CD8-positive, alpha-beta memory T cell (primary cell): ENCODE data around the gene RANBP2. TPM values are rescaled to one million over a fixed set of nuclear protein-coding genes. Genes with fewer than 3 reads are reported as not detected.
"Not testable (repeated sequence)": the region's sequence is repeated elsewhere in the genome, so short reads cannot be mapped to it uniquely, and the experiment has no call there.

ENCODE experiments used
- CTCF ChIA-PET: fragments of 350-600 bp; sonication (Branson Sonifier 250); formaldehyde crosslinking; loops from one replicate; lab custom pipeline; 2021; ENCODE audit warnings: antibody characterized with exemption; lab: Charles Lee
- POLR2A ChIA-PET: fragments of 350-600 bp; sonication (Branson Sonifier 250); formaldehyde crosslinking; loops from one replicate; lab custom pipeline; 2021; ENCODE audit warnings: antibody characterized with exemption; lab: Charles Lee
- DNase-seq, 5 donors: peaks; one replicate each; pipeline versions ENCODE4 v3.0.0 to v3.0.0-alpha.2; 2020 to 2022; ENCODE audit warnings: mixed read lengths in 1 of 5
- H3K27ac ChIP-seq: one replicate; pipeline ENCODE4 v1.7.0; 2013; ENCODE audit warnings: low read depth, mild to moderate bottlenecking, low read length, moderate library complexity
- H3K27me3 ChIP-seq: 2 replicates; pipeline ENCODE4 v1.7.0; 2013; ENCODE audit warnings: low read length, mild to moderate bottlenecking; ENCODE audit not compliant: insufficient read depth, poor library complexity, severe bottlenecking
- H3K36me3 ChIP-seq: 2 replicates; pipeline ENCODE4 v1.7.0; 2013; ENCODE audit warnings: mild to moderate bottlenecking, low read length, moderate library complexity; ENCODE audit not compliant: insufficient read depth
- H3K4me1 ChIP-seq: 2 replicates; pipeline ENCODE4 v1.7.0; 2013; ENCODE audit warnings: mild to moderate bottlenecking, low read length, moderate library complexity; ENCODE audit not compliant: insufficient read depth
- H3K4me3 ChIP-seq: 2 replicates; pipeline ENCODE4 v1.7.0; 2013; ENCODE audit warnings: mild to moderate bottlenecking, low read length
- H3K9me3 ChIP-seq: 2 replicates; pipeline ENCODE4 v1.7.0; 2013; ENCODE audit warnings: mild to moderate bottlenecking, low read length
- H3K27ac Mint-ChIP-seq, 8 donors: one replicate each; pipeline ENCODE4 v1.8.0; 2020 to 2021; ENCODE audit warnings: mixed read lengths in 8 of 8, mild to moderate bottlenecking in 6 of 8, inconsistent platforms in 3 of 8, moderate library complexity in 3 of 8
- H3K27me3 Mint-ChIP-seq, 2 donors: one replicate each; pipeline ENCODE4 v1.8.0; 2020 to 2021; ENCODE audit warnings: mixed read lengths in 2 of 2, mild to moderate bottlenecking in 1 of 2, moderate library complexity in 1 of 2
- H3K36me3 Mint-ChIP-seq, 3 donors: one replicate each; pipeline ENCODE4 v1.8.0; 2020 to 2021; ENCODE audit warnings: mixed read lengths in 3 of 3, inconsistent platforms in 1 of 3, mild to moderate bottlenecking in 1 of 3
- H3K4me1 Mint-ChIP-seq, 3 donors: one replicate each; pipeline ENCODE4 v1.8.0; 2020 to 2021; ENCODE audit warnings: mixed read lengths in 3 of 3, inconsistent platforms in 1 of 3, mild to moderate bottlenecking in 1 of 3
- H3K4me3 Mint-ChIP-seq, 7 donors: one replicate each; pipeline ENCODE4 v1.8.0; 2020 to 2021; ENCODE audit warnings: mixed read lengths in 7 of 7, mild to moderate bottlenecking in 6 of 7, moderate library complexity in 4 of 7, inconsistent platforms in 2 of 7
- H3K9me3 Mint-ChIP-seq, 5 donors: one replicate each; pipeline ENCODE4 v1.8.0; 2020 to 2022; ENCODE audit warnings: mixed read lengths in 5 of 5, mild to moderate bottlenecking in 3 of 5, moderate library complexity in 2 of 5, inconsistent platforms in 1 of 5
- polyA plus RNA-seq: library from polyadenylated mRNA; unstranded; fragments of 300-500 nt; fragmentation: Illumina TruSeq; gene quantifications from one replicate; pipeline ENCODE4 v1.2.3, GENCODE V29; 2021
- total RNA-seq, 2 experiments: library from RNA; stranded (reverse); gene quantifications; one replicate each; pipeline ENCODE4 v1.2.3, GENCODE V29; 2021

The RANBP2 gene
- total and polyA plus RNA-seq, 3 experiments from 2014 or later = 12.7 to 83.4 (median 76.5) TPM

DNA sequence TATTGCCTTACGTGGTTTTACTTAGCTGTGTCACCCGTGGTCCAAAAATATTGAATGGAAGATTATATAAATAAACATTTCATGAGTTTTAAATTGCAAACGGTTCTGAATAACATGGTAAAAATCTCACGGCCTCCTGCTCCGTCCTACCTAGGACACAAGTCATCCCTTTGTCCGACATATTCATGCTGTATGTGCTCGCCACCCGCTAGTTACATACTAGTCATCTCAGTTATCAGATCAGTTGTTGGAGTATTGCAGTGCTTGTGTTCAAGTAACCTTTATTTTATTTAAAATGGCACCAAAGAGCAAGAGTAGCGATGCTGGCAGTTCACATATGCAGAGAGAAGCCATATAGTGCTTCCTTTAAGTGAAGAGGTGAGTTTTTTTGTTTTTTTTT, 6.8 kb downstream of the RANBP2 start:
- peak overlapping the region in 5 of 8 donors; percentile 4 to 81 (median 35) for H3K27ac Mint-ChIP-seq
- H3K27ac ChIP-seq, H3K27me3 ChIP-seq, H3K9me3 ChIP-seq, H3K4me1 ChIP-seq, H3K4me3 ChIP-seq, H3K36me3 ChIP-seq, H3K9me3 Mint-ChIP-seq, CTCF ChIA-PET, H3K27me3 Mint-ChIP-seq, POLR2A ChIA-PET, DNase-seq: not testable (repeated sequence)
- H3K36me3 Mint-ChIP-seq = peaks cover 0 to 23% (median 0%) of the 10 kb centered on the region in 3 donors
- H3K4me1 Mint-ChIP-seq = peaks cover 50 to 64% (median 51%) of the 10 kb centered on the region in 3 donors
- peak overlapping the region in 2 of 7 donors; percentile 1 to 20 for H3K4me3 Mint-ChIP-seq

DNA sequence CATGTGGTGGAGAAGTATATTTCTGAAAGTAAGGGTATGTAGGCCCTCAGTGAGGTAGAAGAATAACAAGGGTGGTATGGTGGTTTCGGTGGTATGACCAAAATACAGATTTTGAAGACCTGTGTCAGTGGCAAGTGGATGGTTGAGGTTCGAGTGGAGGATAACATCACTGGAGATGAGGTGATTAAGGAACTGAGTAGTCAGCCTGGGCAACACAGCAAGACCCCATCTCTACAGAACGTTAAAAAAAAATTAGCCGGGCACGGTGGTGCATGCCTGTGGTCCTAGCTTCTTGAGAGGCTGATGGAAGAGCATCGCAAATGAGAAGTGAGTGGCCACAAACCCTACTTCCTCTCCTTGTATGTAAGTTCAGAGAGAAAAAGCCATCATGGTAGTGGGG, 15.4 kb downstream of the RANBP2 start:
- H3K36me3 Mint-ChIP-seq = peaks cover 0 to 53% (median 13%) of the 10 kb centered on the region in 3 donors
- H3K4me3 ChIP-seq, H3K4me1 ChIP-seq, H3K36me3 ChIP-seq, CTCF ChIA-PET, H3K27me3 Mint-ChIP-seq, H3K9me3 ChIP-seq, H3K9me3 Mint-ChIP-seq, DNase-seq, H3K4me3 Mint-ChIP-seq, H3K27me3 ChIP-seq, POLR2A ChIA-PET, H3K4me1 Mint-ChIP-seq, H3K27ac ChIP-seq: not testable (repeated sequence)
- H3K27ac Mint-ChIP-seq = peak overlapping the region in 4 of 8 donors; percentile 14 to 86 (median 42)

DNA sequence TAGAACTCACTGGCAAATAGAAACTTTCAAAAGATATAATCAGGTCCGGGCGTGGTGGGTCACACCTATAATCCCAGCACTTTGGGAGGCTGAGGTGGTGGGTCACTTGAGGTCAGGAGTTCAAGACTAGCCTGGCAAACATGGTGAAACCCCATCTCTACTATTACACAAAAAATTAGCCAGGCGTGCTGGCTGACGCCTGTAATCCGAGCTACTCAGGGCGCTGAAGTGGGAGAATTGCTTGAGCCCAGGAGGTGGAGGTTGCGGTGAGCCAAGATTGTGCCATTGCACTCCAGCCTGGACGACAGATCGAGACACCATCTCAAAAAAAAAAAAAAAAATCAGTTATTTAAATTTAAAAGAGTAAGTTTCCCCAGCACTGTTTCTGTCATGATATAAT, 38.7 kb downstream of the RANBP2 start:
- H3K9me3 Mint-ChIP-seq, H3K27ac Mint-ChIP-seq, CTCF ChIA-PET, H3K27me3 Mint-ChIP-seq, POLR2A ChIA-PET, H3K36me3 ChIP-seq, H3K4me1 ChIP-seq, H3K4me3 ChIP-seq, H3K4me3 Mint-ChIP-seq, H3K27ac ChIP-seq, H3K9me3 ChIP-seq, H3K27me3 ChIP-seq, H3K4me1 Mint-ChIP-seq, DNase-seq: not testable (repeated sequence)
- peaks cover 2 to 63% (median 14%) of the 10 kb centered on the region in 3 donors for H3K36me3 Mint-ChIP-seq

DNA sequence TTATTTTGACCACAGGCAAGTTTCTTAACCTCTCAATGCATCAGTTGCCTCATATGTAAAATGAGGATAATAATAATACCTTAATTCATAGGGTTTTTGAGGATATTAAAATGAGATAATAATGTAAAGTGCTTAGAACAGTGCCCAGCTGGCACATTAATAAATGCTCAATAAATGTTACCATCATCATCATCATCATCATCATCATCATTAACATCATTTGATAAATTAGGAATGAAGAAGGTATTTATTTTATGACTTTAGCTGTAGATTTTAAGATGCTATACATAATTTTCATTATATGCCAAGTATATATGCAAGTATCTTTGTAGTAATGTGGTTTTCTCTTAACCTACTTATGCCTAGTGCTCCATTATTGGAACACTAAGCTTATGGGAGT, 43.3 kb downstream of the RANBP2 start:
- H3K27ac Mint-ChIP-seq, H3K27me3 Mint-ChIP-seq, H3K9me3 ChIP-seq, CTCF ChIA-PET, H3K9me3 Mint-ChIP-seq, H3K4me3 ChIP-seq, H3K27me3 ChIP-seq, POLR2A ChIA-PET, H3K4me3 Mint-ChIP-seq, DNase-seq, H3K27ac ChIP-seq, H3K4me1 ChIP-seq: not testable (repeated sequence)
- peaks cover 5 to 11% (median 5%) of the 10 kb centered on the region in 3 donors for H3K4me1 Mint-ChIP-seq
- peaks cover 21 to 61% (median 21%) of the 10 kb centered on the region in 3 donors for H3K36me3 Mint-ChIP-seq
- peaks cover 21% of the 10 kb centered on the region for H3K36me3 ChIP-seq

DNA sequence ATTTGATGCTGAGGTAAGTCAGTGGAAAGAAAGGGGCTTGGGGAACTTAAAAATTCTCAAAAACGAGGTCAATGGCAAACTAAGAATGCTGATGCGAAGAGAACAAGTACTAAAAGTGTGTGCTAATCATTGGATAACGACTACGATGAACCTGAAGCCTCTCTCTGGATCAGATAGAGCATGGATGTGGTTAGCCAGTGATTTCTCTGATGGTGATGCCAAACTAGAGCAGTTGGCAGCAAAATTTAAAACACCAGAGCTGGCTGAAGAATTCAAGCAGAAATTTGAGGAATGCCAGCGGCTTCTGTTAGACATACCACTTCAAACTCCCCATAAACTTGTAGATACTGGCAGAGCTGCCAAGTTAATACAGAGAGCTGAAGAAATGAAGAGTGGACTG, 47.4 kb downstream of the RANBP2 start:
- H3K27me3 Mint-ChIP-seq, CTCF ChIA-PET, H3K27me3 ChIP-seq, H3K9me3 ChIP-seq, H3K9me3 Mint-ChIP-seq, DNase-seq, H3K27ac ChIP-seq, H3K4me3 Mint-ChIP-seq, H3K4me3 ChIP-seq, POLR2A ChIA-PET, H3K4me1 ChIP-seq: not testable (repeated sequence)
- Mint-ChIP-seq H3K4me1 (peaks cover 6 to 13% (median 10%) of the 10 kb centered on the region in 3 donors), H3K36me3 (peaks cover 21 to 61% (median 23%) of the 10 kb centered on the region in 3 donors), H3K27ac (peak overlapping the region in 1 of 8 donors; percentile 56)
- peaks cover 24% of the 10 kb centered on the region for H3K36me3 ChIP-seq

DNA sequence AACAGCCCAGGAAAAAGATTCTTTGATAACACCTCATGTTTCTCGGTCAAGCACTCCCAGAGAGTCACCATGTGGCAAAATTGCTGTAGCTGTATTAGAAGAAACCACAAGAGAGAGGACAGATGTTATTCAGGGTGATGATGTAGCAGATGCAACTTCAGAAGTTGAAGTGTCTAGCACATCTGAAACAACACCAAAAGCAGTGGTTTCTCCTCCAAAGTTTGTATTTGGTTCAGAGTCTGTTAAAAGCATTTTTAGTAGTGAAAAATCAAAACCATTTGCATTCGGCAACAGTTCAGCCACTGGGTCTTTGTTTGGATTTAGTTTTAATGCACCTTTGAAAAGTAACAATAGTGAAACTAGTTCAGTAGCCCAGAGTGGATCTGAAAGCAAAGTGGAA, 48.6 kb downstream of the RANBP2 start:
- Mint-ChIP-seq H3K36me3 (peaks cover 28 to 67% (median 29%) of the 10 kb centered on the region in 3 donors), H3K4me1 (peaks cover 6 to 13% (median 10%) of the 10 kb centered on the region in 3 donors), H3K27ac (peak overlapping the region in 1 of 8 donors; percentile 51)
- POLR2A ChIA-PET, CTCF ChIA-PET, H3K27me3 ChIP-seq, H3K4me1 ChIP-seq, H3K4me3 ChIP-seq, H3K27me3 Mint-ChIP-seq, H3K4me3 Mint-ChIP-seq, H3K27ac ChIP-seq, H3K9me3 ChIP-seq, H3K9me3 Mint-ChIP-seq, DNase-seq: not testable (repeated sequence)
- H3K36me3 ChIP-seq = peaks cover 30% of the 10 kb centered on the region

DNA sequence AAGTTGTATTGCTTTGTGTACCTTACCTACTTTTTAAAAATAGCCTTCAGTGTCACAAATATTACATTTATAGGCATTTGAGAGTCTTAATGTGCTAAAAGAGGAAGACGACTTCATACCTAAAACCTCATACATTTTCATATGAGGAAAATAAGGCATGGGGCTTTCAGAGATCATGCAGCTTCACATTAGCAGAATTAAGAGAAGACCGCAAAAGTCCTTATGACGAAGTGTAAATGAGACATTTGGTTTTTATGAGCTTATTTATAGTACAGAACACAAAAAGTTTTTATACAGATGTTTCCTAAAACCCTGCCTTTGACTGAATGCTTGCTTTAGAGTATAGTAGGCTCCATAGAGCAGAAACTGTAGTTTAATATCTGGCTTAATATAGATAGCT, 57.2 kb downstream of the RANBP2 start:
- POLR2A ChIA-PET = no interaction called here
- Mint-ChIP-seq H3K9me3 (no peaks in the 10 kb centered on the region), H3K4me1 (peaks cover 0 to 4% (median 2%) of the 10 kb centered on the region in 3 donors), H3K36me3 (peaks cover 8 to 86% (median 25%) of the 10 kb centered on the region in 3 donors), H3K27me3 (no peaks in the 10 kb centered on the region), H3K4me3 (no peak overlapping the region), H3K27ac (peak overlapping the region in 3 of 8 donors; percentile 58 to 88 (median 71))
- CTCF ChIA-PET = no interaction called here
- Histone ChIP-seq H3K4me3 (no peak overlapping the region), H3K27me3 (no peaks in the 10 kb centered on the region), H3K4me1 (no peaks in the 10 kb centered on the region), H3K27ac (no peak overlapping the region), H3K9me3 (no peaks in the 10 kb centered on the region), H3K36me3 (peaks cover 25% of the 10 kb centered on the region)
- DNase-seq = no peak

DNA sequence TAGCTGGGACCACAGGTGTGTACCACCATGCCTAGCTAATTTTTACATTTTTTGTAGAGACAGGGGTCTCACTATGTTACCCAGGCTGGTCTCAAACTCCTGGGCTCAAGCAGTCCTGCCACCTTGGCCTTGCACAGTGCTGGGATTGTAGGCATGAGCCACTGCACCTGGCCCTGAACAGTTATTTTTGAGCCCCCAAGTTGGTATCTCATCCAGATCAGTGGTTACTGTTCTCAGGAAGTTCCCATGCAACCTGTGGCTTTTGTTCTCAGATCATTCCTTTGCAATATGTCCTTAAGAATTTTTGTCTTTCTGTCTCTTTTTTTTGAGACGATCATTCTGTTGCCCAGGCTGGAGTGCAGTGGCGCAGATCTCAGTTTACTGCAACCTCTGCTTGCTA, 59.6 kb downstream of the RANBP2 start:
- no peak overlapping the region for H3K4me3 ChIP-seq
- DNase-seq = no peak
- Mint-ChIP-seq H3K36me3 (peaks cover 0 to 82% (median 25%) of the 10 kb centered on the region in 3 donors), H3K27ac (peak overlapping the region in 4 of 8 donors; percentile 47 to 63 (median 56)), H3K27me3 (no peaks in the 10 kb centered on the region), H3K9me3 (no peaks in the 10 kb centered on the region), H3K4me3 (no peak overlapping the region), H3K4me1 (peaks cover 0 to 4% (median 2%) of the 10 kb centered on the region in 3 donors)
- H3K4me1 ChIP-seq = no peaks in the 10 kb centered on the region
- no peaks in the 10 kb centered on the region for H3K9me3 ChIP-seq
- POLR2A ChIA-PET = no interaction called here
- CTCF ChIA-PET = no interaction called here
- peaks cover 22% of the 10 kb centered on the region for H3K36me3 ChIP-seq
- no peaks in the 10 kb centered on the region for H3K27me3 ChIP-seq
- no peak overlapping the region for H3K27ac ChIP-seq
